PC-3 (cell line): ENCODE results near the gene POLR2H. TPM values are rescaled to one million over a fixed set of nuclear protein-coding genes. Genes with fewer than 3 reads are reported as not detected.

ENCODE experiments used
- ATAC-seq: fragments of 200-7000 bp; cut with Tn5 transposase; 2 replicates; pipeline ENCODE4 v1.9.1; 2020; ENCODE audit warnings: mild to moderate bottlenecking, moderate library complexity
- BruUV-seq: library from RNA; stranded (reverse); fragments of 400-500 nt; replicated peaks from 2 replicates; lab custom pipeline; 2021; lab: Mats Ljungman, UMichigan
- CTCF ChIA-PET: fragments of 300-600 bp; sonication (Branson Sonifier 250); formaldehyde crosslinking; loops from one replicate; lab custom pipeline; 2022; ENCODE audit warnings: antibody characterized with exemption; lab: Charles Lee
- POLR2A ChIA-PET: fragments of 300-600 bp; sonication (Branson Sonifier 250); formaldehyde crosslinking; loops from one replicate; lab custom pipeline; 2022; ENCODE audit warnings: antibody characterized with exemption; ENCODE audit not compliant: unreplicated experiment; lab: Charles Lee
- DNase-seq: peaks from one replicate; pipeline ENCODE4 v3.0.0-alpha.2; 2015
- H2AFZ ChIP-seq: fragments of 300-600 bp; sonication (generic); 2 replicates; pipeline ENCODE4 v1.6.0; 2016; ENCODE audit warnings: antibody characterized with exemption, low read length
- H3F3A ChIP-seq: fragments of 300-600 bp; sonication (generic); one replicate; pipeline ENCODE4 v1.6.0; 2017; ENCODE audit warnings: antibody characterized with exemption, low read length, control low read depth, mild to moderate bottlenecking; ENCODE audit not compliant: unreplicated experiment
- H3K27ac ChIP-seq: fragments of 300-600 bp; sonication (generic); 2 replicates; pipeline ENCODE4 v1.5.1; 2016; ENCODE audit warnings: mild to moderate bottlenecking, low read length
- H3K27me3 ChIP-seq: fragments of 300-600 bp; sonication (generic); 2 replicates; pipeline ENCODE4 v1.6.1; 2016; ENCODE audit warnings: low read length, mixed read lengths
- H3K36me3 ChIP-seq: fragments of 300-600 bp; sonication (generic); 2 replicates; pipeline ENCODE4 v1.6.1; 2016; ENCODE audit warnings: low read depth, mixed run types, low read length, mixed read lengths
- H3K4me1 ChIP-seq: fragments of 300-600 bp; sonication (generic); 2 replicates; pipeline ENCODE4 v1.5.1; 2016; ENCODE audit warnings: low read length; ENCODE audit not compliant: insufficient read depth
- H3K4me2 ChIP-seq: fragments of 300-600 bp; sonication (generic); 2 replicates; pipeline ENCODE4 v1.6.0; 2016; ENCODE audit warnings: low read length
- H3K4me3 ChIP-seq: fragments of 300-600 bp; sonication (generic); 2 replicates; pipeline ENCODE4 v1.5.1; 2016; ENCODE audit warnings: mild to moderate bottlenecking, low read length, mixed read lengths
- H3K79me2 ChIP-seq: fragments of 300-600 bp; sonication (generic); 2 replicates; pipeline ENCODE4 v1.6.1; 2017; ENCODE audit warnings: low read length, mixed read lengths
- H3K9ac ChIP-seq: fragments of 300-600 bp; sonication (generic); 2 replicates; pipeline ENCODE4 v1.6.0; 2016; ENCODE audit warnings: mild to moderate bottlenecking, low read length
- H3K9me2 ChIP-seq: fragments of 300-600 bp; sonication (generic); replicated peaks from 2 replicates; pipeline ENCODE4 v1.6.1; 2016; ENCODE audit warnings: mixed run types, low read length, mixed read lengths
- H3K9me3 ChIP-seq: fragments of 300-600 bp; sonication (generic); 2 replicates; pipeline ENCODE4 v1.6.1; 2016; ENCODE audit warnings: low read length, mixed read lengths
- H4K20me1 ChIP-seq: fragments of 300-600 bp; sonication (generic); 2 replicates; pipeline ENCODE4 v1.6.1; 2016; ENCODE audit warnings: low read length, mixed read lengths
- CTCF ChIP-seq: fragments of 300-600 bp; sonication (generic); conservative IDR thresholded peaks from 2 replicates; pipeline ENCODE4 v1.5.1; 2017; ENCODE audit warnings: antibody characterized with exemption, low read depth, mild to moderate bottlenecking, low read length
- EZH2 ChIP-seq: fragments of 300-600 bp; sonication (generic); IDR thresholded peaks from one replicate; pipeline ENCODE4 v1.6.1; 2017; ENCODE audit warnings: antibody characterized with exemption, mild to moderate bottlenecking, low read length; ENCODE audit not compliant: unreplicated experiment
- EZH2phosphoT487 ChIP-seq: fragments of 300-600 bp; sonication (generic); IDR thresholded peaks from 2 replicates; pipeline ENCODE4 v1.6.1; 2018; ENCODE audit warnings: mild to moderate bottlenecking, antibody characterized with exemption, low read length, borderline replicate concordance
- intact Hi-C: fragments of 100-400 bp; cut with micrococcal nuclease; formaldehyde crosslinking; loops from 2 replicates; pipeline ENCODE4 v1.9.0; 2023
- total RNA-seq: library from RNA; depleted of rRNA; stranded (reverse); fragments of >200 nt; gene quantifications from 2 replicates; pipeline ENCODE4 v1.2.3, GENCODE V29; 2014

The POLR2H gene
- total RNA-seq, 1 experiment from 2014 or later = 193 TPM

DNA sequence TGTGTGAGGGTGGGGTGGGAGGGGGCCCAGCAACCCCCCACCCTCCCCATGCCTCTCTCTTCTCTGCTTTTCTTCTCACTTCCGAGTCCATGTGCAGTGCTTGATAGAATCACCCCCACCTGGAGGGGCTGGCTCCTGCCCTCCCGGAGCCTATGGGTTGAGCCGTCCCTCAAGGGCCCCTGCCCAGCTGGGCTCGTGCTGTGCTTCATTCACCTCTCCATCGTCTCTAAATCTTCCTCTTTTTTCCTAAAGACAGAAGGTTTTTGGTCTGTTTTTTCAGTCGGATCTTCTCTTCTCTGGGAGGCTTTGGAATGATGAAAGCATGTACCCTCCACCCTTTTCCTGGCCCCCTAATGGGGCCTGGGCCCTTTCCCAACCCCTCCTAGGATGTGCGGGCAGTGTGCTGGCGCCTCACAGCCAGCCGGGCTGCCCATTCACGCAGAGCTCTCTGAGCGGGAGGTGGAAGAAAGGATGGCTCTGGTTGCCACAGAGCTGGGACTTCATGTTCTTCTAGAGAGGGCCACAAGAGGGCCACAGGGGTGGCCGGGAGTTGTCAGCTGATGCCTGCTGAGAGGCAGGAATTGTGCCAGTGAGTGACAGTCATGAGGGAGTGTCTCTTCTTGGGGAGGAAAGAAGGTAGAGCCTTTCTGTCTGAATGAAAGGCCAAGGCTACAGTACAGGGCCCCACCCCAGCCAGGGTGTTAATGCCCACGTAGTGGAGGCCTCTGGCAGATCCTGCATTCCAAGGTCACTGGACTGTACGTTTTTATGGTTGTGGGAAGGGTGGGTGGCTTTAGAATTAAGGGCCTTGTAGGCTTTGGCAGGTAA lies 16.0 kb upstream of the POLR2H start:
- no peaks in the 10 kb centered on the region for H3K79me2 ChIP-seq
- no peak overlapping the region for H3K4me3 ChIP-seq
- no TSS peak for BruUV-seq
- H3K9ac ChIP-seq = no peak overlapping the region
- peak; percentile 86 for DNase-seq
- ChIA-PET POLR2A (no interaction called here), CTCF (interaction anchor here (1.0 kb wide), 2 partner anchors 25 to 26 kb away, joined by 3 to 5 read pairs; no protein-coding TSS in a partner anchor)
- no peaks in the 10 kb centered on the region for H3K9me3 ChIP-seq
- TF ChIP-seq CTCF (peak; percentile 82), EZH2 (no peak)
- no peak overlapping the region for H2AFZ ChIP-seq
- H3F3A ChIP-seq = no peaks in the 10 kb centered on the region
- no peaks in the 10 kb centered on the region for H3K27me3 ChIP-seq
- H3K36me3 ChIP-seq = no peaks in the 10 kb centered on the region
- H3K4me2 ChIP-seq = no peak overlapping the region
- H3K9me2 ChIP-seq = no peaks in the 10 kb centered on the region
- ATAC-seq = peak; percentile 96
- H3K27ac ChIP-seq = no peak overlapping the region
- H4K20me1 ChIP-seq = no peaks in the 10 kb centered on the region
- H3K4me1 ChIP-seq = peaks cover 3% of the 10 kb centered on the region; the same call in 1 of the 2 replicates
- intact Hi-C loops = loop anchor here (1.0 to 5.0 kb wide), 2 partner anchors 17 to 33 kb away; partner anchors contain the start of gene EIF4G1

- H3K4me1 ChIP-seq = peaks cover 3% of the 10 kb centered on the region; the same call in 1 of the 2 replicates
- no peaks in the 10 kb centered on the region for H3K79me2 ChIP-seq
- no peaks in the 10 kb centered on the region for H4K20me1 ChIP-seq
- no peak overlapping the region for H3K4me3 ChIP-seq
- ChIA-PET CTCF (no interaction called here), POLR2A (no interaction called here)
- no peaks in the 10 kb centered on the region for H3K9me3 ChIP-seq
- DNase-seq (no peak), ATAC-seq (no peak)
- H3K27ac ChIP-seq = no peak overlapping the region
- intact Hi-C loops = loop anchor here (5.0 kb wide), 1 partner anchor 34 kb away; the partner anchor contains the start of gene EIF4G1
- H3K36me3 ChIP-seq = no peaks in the 10 kb centered on the region; the same call in 1 of the 2 replicates
- no peak overlapping the region for H3K9ac ChIP-seq
- H3K4me2 ChIP-seq = no peak overlapping the region
- no peaks in the 10 kb centered on the region for H3K9me2 ChIP-seq
- H3K27me3 ChIP-seq = no peaks in the 10 kb centered on the region
- no TSS peak for BruUV-seq
- H3F3A ChIP-seq = no peaks in the 10 kb centered on the region
- no peak overlapping the region for H2AFZ ChIP-seq
- TF ChIP-seq EZH2 (no peak), CTCF (no peak), EZH2phosphoT487 (no peak)
Observed at GRCh38 chr3:184346480-184347190, 14.9 kb upstream of the POLR2H start.
